ENCODE results near the gene NOMO2.
"Not testable (repeated sequence)": the region's sequence is repeated elsewhere in the genome, so short reads cannot be mapped to it uniquely, and the experiment has no call there.

- not testable (repeated sequence) for TF ChIP-seq EZH2 (IDR thresholded peaks at IDR 0.05; ENCODE audit: insufficient read depth, poor library complexity, severe bottlenecking); EZH2phosphoT487 (IDR thresholded peaks at IDR 0.05; ENCODE audit: insufficient read depth, low read depth)
Observed at GRCh38 chr16:18531323-18531722, 30.6 kb downstream of the NOMO2 start.

All from GM23248 (cell line).